GM19467 (cell line): ENCODE measurements around the gene PUDP.

Experiments used
- ATAC-seq: cut with Tn5 transposase; IDR thresholded peaks from one replicate; pipeline ENCODE4 v1.9.1; 2021; ENCODE audit warnings: mild to moderate bottlenecking, moderate library complexity; ENCODE audit not compliant: unreplicated experiment

The PUDP gene

DNA sequence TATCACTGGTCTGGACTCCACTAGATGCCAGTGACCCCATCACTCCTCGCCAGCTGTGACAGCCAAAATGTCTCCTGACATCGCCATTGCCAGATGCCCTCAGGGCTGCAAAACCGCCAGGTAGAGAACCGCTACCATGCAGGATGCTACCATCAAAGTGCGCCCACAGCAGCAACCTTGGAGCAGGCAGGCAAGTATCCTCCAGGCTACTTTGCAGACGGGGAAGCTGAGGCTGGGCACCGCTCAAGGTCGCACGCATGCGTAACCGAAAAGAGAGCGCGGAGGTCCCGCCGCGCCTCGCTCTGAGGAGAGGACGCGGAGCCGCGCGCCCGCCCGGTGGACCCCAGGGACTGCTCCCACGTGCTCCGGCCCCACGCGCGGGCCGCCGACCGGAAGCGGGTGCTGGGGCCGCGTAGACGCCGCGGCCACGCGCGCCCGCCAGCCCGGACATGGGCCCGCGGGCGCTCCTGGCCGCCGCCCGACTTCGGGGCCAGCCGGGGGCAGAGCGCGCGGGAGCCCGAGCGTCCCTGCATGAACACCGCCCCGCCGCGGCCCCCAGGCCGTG is 458 bp downstream of the PUDP start, which contains the start of gene STS:
STS (plus strand) TSS at position 300 of the 565 bp plus-strand sequence. CDS start 105,488 bp downstream, outside the sequence.
- ATAC-seq: peak; percentile 47

GRCh38 chrX:7146703-7147412 is 1.1 kb downstream of the PUDP start:
- peak; percentile 1 for ATAC-seq

- ATAC-seq: no peak
Observed at GRCh38 chrX:7146020-7146702, 1.8 kb downstream of the PUDP start.

- ATAC-seq: no peak
Observed at GRCh38 chrX:7145454-7145853, 2.5 kb downstream of the PUDP start.

GRCh38 chrX:7143941-7144525 is 3.9 kb downstream of the PUDP start:
- no peak for ATAC-seq

GRCh38 chrX:7143076-7143475 is 4.9 kb downstream of the PUDP start:
- ATAC-seq: no peak

- no peak for ATAC-seq
Observed at GRCh38 chrX:7139202-7140081, 8.5 kb downstream of the PUDP start.

GRCh38 chrX:7134981-7135380 is 13.0 kb downstream of the PUDP start:
- no peak for ATAC-seq

DNA sequence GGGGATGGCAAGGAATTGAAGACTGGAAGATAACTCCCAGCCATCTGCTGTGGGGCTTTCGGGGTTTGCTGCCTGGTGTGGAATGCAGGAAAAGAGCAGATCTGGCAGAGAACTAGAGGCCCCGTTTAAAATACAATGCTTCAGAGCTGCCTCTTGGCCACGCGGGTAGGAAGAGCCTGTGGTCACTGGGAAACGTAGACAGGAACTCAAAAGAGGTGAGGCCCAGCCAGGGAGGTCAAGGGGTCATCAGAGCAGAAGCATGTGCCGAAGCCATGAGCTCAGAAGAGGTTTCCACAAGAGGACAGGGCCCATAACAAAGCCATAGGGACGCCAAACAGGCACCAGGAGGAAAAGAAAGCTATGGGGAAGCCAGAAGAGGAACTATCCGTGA is 14.9 kb downstream of the PUDP start:
- ATAC-seq: no peak

DNA sequence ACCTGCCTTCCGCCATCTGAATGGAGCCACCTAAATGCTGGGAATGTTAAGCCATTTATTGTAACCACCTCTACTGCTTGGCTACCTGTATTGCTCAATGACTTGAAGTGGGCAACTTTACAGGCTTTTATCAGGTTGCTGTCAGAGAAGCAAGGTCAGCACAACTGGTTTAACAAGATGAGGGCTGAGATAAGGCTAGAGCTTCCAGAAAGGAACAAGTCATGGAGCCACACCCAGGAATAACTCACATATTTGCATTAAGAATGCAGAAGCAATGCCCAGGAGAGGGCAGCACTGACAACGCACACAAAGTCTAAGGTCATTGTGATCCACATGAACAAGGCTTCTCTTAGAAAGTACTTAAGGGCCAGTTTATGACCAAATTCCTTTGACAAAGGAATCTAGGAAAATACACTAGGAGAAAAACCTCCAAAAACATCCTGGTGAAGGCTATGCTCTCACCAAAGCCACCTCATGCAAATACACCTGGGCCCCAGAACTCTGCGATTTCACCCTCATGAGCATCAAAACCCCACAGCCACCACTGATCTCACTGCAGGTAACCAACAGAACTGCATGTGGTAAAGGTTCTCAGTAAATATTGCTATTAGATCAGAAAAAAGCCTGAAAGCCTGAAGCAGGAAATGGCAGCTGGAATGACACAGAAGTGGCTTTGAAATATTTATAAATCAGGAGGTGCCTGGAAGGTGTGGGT is 15.5 kb downstream of the PUDP start:
- peak; percentile 72 for ATAC-seq

DNA sequence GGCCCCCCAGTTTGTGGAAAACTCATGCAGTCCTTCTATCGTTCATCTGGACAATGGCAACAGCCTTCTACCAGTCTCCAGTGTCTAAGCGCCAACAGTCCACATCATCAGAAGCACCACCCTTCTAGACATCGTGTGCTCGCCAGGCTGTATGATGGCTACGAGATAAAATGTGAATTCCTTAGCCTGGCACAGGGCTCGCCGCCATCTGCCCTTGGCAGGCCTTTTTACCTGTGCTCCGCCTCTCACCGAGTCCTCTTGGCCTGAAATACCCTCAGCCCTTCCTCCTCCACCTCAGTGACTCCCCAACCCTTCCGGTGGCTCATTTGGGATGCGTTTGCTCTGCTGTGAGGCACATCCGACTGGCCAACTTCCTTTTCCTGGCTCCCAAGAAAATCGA is 16.3 kb downstream of the PUDP start:
- ATAC-seq: no peak

GRCh38 chrX:7127056-7127455 is 20.9 kb downstream of the PUDP start:
- no peak for ATAC-seq

- no peak for ATAC-seq
Observed at GRCh38 chrX:7120878-7121219, 27.1 kb downstream of the PUDP start.

GRCh38 chrX:7119950-7120877 is 27.7 kb downstream of the PUDP start:
- no peak for ATAC-seq

GRCh38 chrX:7117587-7117986 is 30.4 kb downstream of the PUDP start:
- ATAC-seq: no peak

DNA sequence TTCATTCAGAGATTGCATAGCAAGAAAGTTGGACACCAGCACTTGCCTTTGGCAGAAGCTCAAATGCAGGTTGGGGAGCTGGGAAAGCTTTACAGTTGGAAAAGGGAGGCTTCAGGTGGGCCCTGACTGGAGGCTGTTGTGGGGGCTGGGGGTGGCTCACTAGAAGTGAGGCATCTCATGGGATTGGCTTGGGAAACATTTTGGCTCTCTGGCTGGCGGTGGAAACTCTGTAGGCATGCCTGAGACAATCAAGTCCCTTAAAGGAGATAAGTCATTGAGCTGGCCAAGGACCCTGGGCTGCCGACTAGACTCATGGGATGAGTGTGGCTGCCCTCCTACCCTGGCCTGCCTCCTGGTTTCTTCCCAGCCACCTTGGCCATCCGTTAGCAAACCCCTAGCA is 31.9 kb downstream of the PUDP start:
- no peak for ATAC-seq

GRCh38 chrX:7115557-7115956 is 32.4 kb downstream of the PUDP start:
- ATAC-seq: peak; percentile 72

DNA sequence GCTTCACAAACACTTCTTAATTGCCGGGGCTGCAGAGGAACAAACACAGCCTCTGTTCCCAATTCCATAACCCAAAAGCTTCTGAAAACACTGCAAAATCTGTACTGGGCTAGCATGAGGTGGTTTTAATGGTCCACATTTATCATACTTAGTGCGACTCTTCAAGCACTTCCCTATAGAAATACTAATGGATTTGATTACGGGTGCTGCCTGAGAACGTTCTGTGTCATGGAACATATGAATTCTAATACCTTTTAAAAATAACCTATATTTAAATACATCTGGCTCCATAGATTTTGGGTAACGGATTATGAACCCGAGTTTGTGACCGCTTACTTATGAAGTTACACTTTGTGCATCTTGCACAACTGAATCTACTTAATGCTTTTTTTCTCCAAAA is 35.9 kb downstream of the PUDP start:
- ATAC-seq: no peak

DNA sequence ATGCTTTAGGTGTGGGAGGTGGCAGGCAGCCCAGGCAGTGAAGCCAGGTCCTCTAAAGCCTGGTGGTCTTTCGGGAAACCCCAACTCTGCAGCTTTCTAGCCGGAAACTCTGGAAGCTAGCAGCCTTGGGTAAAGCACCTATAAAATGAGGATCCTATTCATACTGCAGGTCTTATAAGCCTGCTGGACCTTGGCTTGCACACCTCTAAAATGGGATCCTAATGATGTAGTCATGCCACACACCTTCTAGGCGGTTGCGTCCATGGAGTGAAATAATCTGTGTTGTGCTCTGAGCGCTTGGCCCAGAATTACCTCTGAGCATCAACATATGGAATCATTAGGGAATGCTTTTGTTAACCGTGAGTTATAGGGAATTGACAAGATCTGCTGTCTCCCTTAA is 36.4 kb downstream of the PUDP start:
- ATAC-seq: no peak
